Measurements from ENCODE around the gene CYP4Z1.

- no peak for TF ChIP-seq POLR2A (IDR thresholded peaks at IDR 0.05)
- TF ChIP-seq CTCF (IDR thresholded peaks at IDR 0.05) = no peak
Measured at GRCh38 chr1:47106792-47107191, 39.8 kb downstream of the CYP4Z1 start.

All from adrenal gland (tissue), 5 donors.